SK-N-SH (cell line): ENCODE results near the gene MAP4K3.

Source experiments
- CTCF ChIP-seq: fragments of 200-600 bp; sonication (generic); IDR thresholded peaks from 2 replicates; pipeline ENCODE4 v1.6.1; 2017; ENCODE audit warnings: antibody characterized with exemption, mild to moderate bottlenecking, moderate library complexity
- FOSL2 ChIP-seq: IDR thresholded peaks from 2 replicates; pipeline ENCODE4 v1.4.0; 2012; ENCODE audit warnings: low read depth, mild to moderate bottlenecking, moderate library complexity, borderline replicate concordance
- GABPA ChIP-seq: IDR thresholded peaks from 2 replicates; pipeline ENCODE4 v1.4.0; 2012; ENCODE audit warnings: low read depth, mild to moderate bottlenecking
- NFIC ChIP-seq: IDR thresholded peaks from 2 replicates; pipeline ENCODE4 v1.4.0; 2012; ENCODE audit warnings: borderline replicate concordance
- POLR2AphosphoS5 ChIP-seq: IDR thresholded peaks from 2 replicates; pipeline ENCODE4 v1.6.1; 2012; ENCODE audit warnings: low read depth, low read length
- SIN3A ChIP-seq: IDR thresholded peaks from 2 replicates; pipeline ENCODE4 v1.6.1; 2012; ENCODE audit warnings: low read depth, mild to moderate bottlenecking, low read length, moderate library complexity, borderline replicate concordance
- TAF1 ChIP-seq: IDR thresholded peaks from 2 replicates; pipeline ENCODE4 v1.6.1; 2012; ENCODE audit warnings: low read depth, mild to moderate bottlenecking, low read length, moderate library complexity, borderline replicate concordance
- USF1 ChIP-seq: IDR thresholded peaks from 2 replicates; pipeline ENCODE4 v1.4.0; 2012; ENCODE audit warnings: low read depth, borderline replicate concordance
- YY1 ChIP-seq: IDR thresholded peaks from 2 replicates; pipeline ENCODE4 v1.4.0; 2012; ENCODE audit warnings: low read depth, mild to moderate bottlenecking

GRCh38 chr2:39418491-39418890 lies 18.6 kb downstream of the MAP4K3 start:
- no peak for TF ChIP-seq CTCF
- no peak for TF ChIP-seq YY1
- no peak for TF ChIP-seq POLR2AphosphoS5
- TF ChIP-seq USF1, result no peak
- no peak for TF ChIP-seq TAF1
- no peak for TF ChIP-seq GABPA
- no peak for TF ChIP-seq NFIC
- TF ChIP-seq FOSL2, result no peak
- no peak for TF ChIP-seq SIN3A
